ENCODE results near the gene SEMA3D.

Gene SEMA3D

DNA sequence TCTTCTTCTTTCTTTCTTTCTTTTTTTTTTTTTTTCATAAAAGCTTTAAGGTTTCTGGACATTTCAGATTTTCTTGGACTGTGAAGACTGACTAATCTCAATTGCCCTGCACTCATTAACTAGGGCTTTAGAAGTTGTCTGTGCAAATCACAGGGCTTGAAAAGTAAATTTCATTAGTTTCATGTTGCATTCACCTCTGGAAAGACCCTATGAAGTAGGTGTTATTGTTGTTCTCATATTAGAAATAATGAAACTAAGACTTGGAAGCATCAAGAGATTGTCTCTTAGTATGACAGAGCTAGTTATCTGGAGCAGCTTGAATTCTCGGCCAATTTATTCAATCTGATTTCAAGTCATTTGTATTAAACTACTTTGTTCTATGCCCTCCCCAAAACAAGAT, 28.2 kb upstream of the SEMA3D start:
- Histone ChIP-seq H3K9me3 (ENCODE audit: control insufficient read depth, insufficient read depth, low read length) (no peaks in the 10 kb centered on the region), H3K9ac (ENCODE audit: low read depth, low read length) (no peak overlapping the region), H3K4me3 (ENCODE audit: low read depth, low read length) (no peak overlapping the region), H3K4me1 (ENCODE audit: control insufficient read depth, insufficient read depth, low read length) (no peaks in the 10 kb centered on the region), H3K27me3 (ENCODE audit: control insufficient read depth, insufficient read depth, low read length) (no peaks in the 10 kb centered on the region), H3K36me3 (ENCODE audit: control insufficient read depth, insufficient read depth, low read length) (no peaks in the 10 kb centered on the region)

DNA sequence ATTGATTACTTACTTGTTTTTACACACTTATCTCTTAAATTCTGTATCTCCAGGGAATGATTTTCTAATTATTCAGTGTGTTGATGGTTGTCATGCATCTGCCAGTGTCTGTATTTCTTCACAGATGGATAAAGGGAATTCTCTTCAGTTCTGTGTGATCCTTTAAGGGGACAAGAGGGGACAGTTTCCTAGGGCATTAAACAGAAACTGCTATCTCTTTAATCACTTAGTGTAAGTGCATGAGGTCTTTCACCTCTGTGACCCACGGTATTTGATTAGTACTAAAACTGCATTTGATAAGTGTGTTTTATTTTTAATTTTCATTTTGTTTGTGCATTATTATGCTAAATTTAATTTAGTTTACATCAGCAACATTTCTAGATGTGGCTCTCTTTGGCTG, 26.6 kb upstream of the SEMA3D start:
- Histone ChIP-seq H3K9ac (ENCODE audit: low read depth, low read length) (no peak overlapping the region), H3K4me3 (ENCODE audit: low read depth, low read length) (no peak overlapping the region), H3K9me3 (ENCODE audit: control insufficient read depth, insufficient read depth, low read length) (no peaks in the 10 kb centered on the region), H3K36me3 (ENCODE audit: control insufficient read depth, insufficient read depth, low read length) (no peaks in the 10 kb centered on the region), H3K27me3 (ENCODE audit: control insufficient read depth, insufficient read depth, low read length) (no peaks in the 10 kb centered on the region), H3K4me1 (ENCODE audit: control insufficient read depth, insufficient read depth, low read length) (no peaks in the 10 kb centered on the region)

DNA sequence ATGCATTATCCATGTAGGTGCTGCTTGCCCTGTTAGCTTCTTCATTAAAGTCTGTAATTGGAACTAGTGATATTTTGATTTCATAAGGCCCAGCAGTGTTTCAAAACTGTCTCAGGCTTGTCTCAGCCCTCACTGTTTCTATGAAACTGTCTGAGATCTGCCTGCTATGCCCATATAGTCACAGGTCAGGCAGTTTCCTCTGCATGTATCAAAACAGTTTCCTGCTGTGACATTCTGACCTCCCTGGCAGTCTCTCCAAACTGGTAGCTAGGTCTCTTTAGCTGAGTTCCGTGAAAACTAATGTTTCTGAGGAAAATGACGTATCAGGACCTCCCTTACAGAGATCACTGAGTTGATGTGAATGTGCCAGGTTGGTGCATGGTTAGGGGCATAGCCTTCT, 18.9 kb upstream of the SEMA3D start:
- H3K27me3 ChIP-seq (ENCODE audit: control insufficient read depth, insufficient read depth, low read length), result no peaks in the 10 kb centered on the region
- no peaks in the 10 kb centered on the region for H3K4me1 ChIP-seq (ENCODE audit: control insufficient read depth, insufficient read depth, low read length)
- no peak overlapping the region for H3K9ac ChIP-seq (ENCODE audit: low read depth, low read length)
- H3K9me3 ChIP-seq (ENCODE audit: control insufficient read depth, insufficient read depth, low read length), result no peaks in the 10 kb centered on the region
- no peak overlapping the region for H3K4me3 ChIP-seq (ENCODE audit: low read depth, low read length)
- H3K36me3 ChIP-seq (ENCODE audit: control insufficient read depth, insufficient read depth, low read length), result no peaks in the 10 kb centered on the region

DNA sequence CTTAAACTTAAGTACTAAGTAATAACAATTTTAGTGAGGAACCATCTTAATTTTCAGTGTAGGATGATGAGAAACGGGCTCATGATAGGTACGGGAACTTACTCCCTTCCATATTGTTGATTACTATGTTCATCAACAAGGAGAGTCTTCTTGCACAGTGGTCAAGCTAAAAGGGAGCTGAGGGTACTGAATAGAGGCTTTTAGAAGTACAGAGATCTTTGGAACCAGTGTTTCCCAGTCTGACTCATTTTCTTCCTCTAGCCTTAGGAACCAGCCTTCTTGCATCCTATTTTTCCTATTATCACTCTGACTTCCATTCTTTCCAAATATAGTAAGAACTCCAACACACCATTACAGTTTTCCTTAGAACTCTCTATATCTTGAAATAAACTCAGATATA, 17.6 kb upstream of the SEMA3D start:
- Histone ChIP-seq H3K4me1 (ENCODE audit: control insufficient read depth, insufficient read depth, low read length) (no peaks in the 10 kb centered on the region), H3K9me3 (ENCODE audit: control insufficient read depth, insufficient read depth, low read length) (no peaks in the 10 kb centered on the region), H3K27me3 (ENCODE audit: control insufficient read depth, insufficient read depth, low read length) (no peaks in the 10 kb centered on the region), H3K9ac (ENCODE audit: low read depth, low read length) (no peak overlapping the region), H3K4me3 (ENCODE audit: low read depth, low read length) (no peak overlapping the region), H3K36me3 (ENCODE audit: control insufficient read depth, insufficient read depth, low read length) (no peaks in the 10 kb centered on the region)

DNA sequence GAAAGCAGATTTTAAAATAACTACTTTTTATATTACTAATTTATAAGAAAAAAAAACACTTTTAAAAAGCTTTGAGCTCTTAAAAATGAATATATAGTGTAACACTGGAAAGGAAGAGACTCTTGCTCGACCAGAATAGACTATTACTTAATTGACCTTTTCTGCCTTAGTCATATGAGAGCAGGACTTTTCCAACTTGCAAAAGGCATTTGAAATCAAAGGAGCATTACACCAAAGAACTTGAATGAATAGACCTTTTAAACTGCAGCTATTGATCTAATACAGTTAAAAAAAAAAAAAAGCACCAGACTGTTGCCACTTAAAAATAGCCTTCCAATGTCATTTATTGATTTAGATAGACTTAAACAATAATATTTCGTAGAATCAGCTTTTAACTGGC, 17.2 kb upstream of the SEMA3D start:
- Histone ChIP-seq H3K4me1 (ENCODE audit: control insufficient read depth, insufficient read depth, low read length) (no peaks in the 10 kb centered on the region), H3K27me3 (ENCODE audit: control insufficient read depth, insufficient read depth, low read length) (no peaks in the 10 kb centered on the region), H3K4me3 (ENCODE audit: low read depth, low read length) (no peak overlapping the region), H3K9ac (ENCODE audit: low read depth, low read length) (no peak overlapping the region), H3K36me3 (ENCODE audit: control insufficient read depth, insufficient read depth, low read length) (no peaks in the 10 kb centered on the region), H3K9me3 (ENCODE audit: control insufficient read depth, insufficient read depth, low read length) (no peaks in the 10 kb centered on the region)

DNA sequence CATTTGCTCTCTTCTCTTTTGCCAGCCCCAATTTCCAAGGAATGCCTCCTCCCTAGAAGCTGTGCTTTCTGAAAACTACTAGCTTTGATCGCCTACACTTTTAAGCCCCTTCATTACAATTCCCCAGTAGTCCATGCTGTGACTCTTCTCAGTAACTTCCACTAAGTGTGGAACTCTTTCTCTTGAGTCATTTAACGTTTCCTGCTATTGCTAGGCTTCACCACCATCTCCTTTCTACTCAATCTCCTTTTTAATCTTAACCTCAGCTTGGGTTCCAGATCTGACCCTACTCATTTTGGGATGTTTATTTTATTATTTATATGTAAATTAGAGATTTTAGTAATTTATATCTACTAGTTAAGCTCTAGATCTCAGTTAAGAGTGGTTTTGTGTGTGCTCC, 14.4 kb upstream of the SEMA3D start:
- no peak overlapping the region for H3K9ac ChIP-seq (ENCODE audit: low read depth, low read length)
- H3K36me3 ChIP-seq (ENCODE audit: control insufficient read depth, insufficient read depth, low read length), result no peaks in the 10 kb centered on the region
- H3K27me3 ChIP-seq (ENCODE audit: control insufficient read depth, insufficient read depth, low read length), result no peaks in the 10 kb centered on the region
- H3K9me3 ChIP-seq (ENCODE audit: control insufficient read depth, insufficient read depth, low read length), result no peaks in the 10 kb centered on the region
- H3K4me3 ChIP-seq (ENCODE audit: low read depth, low read length), result no peak overlapping the region
- H3K4me1 ChIP-seq (ENCODE audit: control insufficient read depth, insufficient read depth, low read length), result no peaks in the 10 kb centered on the region

DNA sequence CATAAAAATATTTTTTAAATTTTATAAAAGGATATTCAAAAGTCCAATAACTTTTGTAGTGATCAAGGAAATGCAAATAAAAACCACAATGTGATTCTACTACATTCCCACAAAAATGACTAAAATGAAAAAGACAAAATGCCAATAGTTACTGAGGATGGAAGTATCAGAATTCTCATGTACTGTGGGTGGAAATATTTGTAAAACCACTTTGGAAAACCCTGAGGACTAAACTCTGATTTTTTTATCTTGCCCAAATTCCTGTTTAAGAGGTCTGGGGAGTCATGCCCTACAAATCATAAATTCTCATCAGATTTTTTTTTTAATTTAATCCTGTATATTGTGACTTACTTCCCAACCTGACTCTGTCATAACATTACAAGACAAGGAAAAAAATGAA, 9.8 kb upstream of the SEMA3D start:
- no peaks in the 10 kb centered on the region for H3K9me3 ChIP-seq (ENCODE audit: control insufficient read depth, insufficient read depth, low read length)
- H3K27me3 ChIP-seq (ENCODE audit: control insufficient read depth, insufficient read depth, low read length), result no peaks in the 10 kb centered on the region
- H3K9ac ChIP-seq (ENCODE audit: low read depth, low read length), result no peak overlapping the region
- H3K36me3 ChIP-seq (ENCODE audit: control insufficient read depth, insufficient read depth, low read length), result no peaks in the 10 kb centered on the region
- H3K4me1 ChIP-seq (ENCODE audit: control insufficient read depth, insufficient read depth, low read length), result no peaks in the 10 kb centered on the region
- H3K4me3 ChIP-seq (ENCODE audit: low read depth, low read length), result no peak overlapping the region

DNA sequence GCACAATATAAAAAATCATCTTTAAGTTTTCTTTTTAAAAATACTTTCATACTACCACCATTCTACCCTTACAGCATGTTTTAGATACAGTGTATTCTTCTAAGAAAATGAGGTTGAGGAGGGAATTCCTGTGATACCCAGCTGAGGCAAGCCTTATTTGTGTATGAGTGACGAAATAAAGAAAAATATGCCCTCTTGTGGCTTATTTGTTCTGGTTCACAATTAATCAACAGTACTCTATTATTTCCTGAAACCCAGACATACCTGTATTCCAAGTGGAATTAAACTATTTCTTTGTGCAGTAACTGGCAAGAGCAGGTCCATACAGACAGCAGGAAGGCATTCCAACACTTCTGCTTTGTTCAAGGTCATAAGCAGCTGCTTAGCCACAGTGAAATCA, 4.5 kb upstream of the SEMA3D start:
- Histone ChIP-seq H3K27me3 (ENCODE audit: control insufficient read depth, insufficient read depth, low read length) (peaks cover 25% of the 10 kb centered on the region), H3K9me3 (ENCODE audit: control insufficient read depth, insufficient read depth, low read length) (no peaks in the 10 kb centered on the region), H3K9ac (ENCODE audit: low read depth, low read length) (no peak overlapping the region), H3K36me3 (ENCODE audit: control insufficient read depth, insufficient read depth, low read length) (no peaks in the 10 kb centered on the region), H3K4me3 (ENCODE audit: low read depth, low read length) (no peak overlapping the region), H3K4me1 (ENCODE audit: control insufficient read depth, insufficient read depth, low read length) (no peaks in the 10 kb centered on the region)

DNA sequence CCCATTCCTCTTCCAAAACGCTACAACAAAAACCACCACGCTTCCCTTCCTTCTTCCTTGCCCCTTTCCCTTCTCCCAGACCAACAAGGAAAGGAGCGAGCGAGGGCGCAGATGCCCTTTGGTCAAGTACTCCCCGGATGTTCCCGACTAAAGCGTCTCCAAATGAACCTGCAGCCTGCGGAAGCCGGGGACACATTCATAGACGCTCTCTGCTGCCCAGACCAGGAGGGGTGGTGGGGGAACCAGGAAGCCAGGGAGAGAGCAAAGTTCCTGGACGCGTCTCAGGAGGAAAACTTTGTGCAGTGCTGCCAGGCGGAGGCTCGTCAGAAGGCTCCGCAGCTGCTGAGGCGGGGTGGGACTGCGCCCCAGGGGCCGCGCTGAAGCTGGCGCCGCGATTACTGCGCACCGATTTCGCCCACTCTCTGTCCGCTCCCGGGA, 754 bp downstream of the SEMA3D start:
- peak overlapping the region; percentile 95 for H3K4me3 ChIP-seq (ENCODE audit: low read depth, low read length)
- H3K9ac ChIP-seq (ENCODE audit: low read depth, low read length), result peak overlapping the region; percentile 70
- H3K36me3 ChIP-seq (ENCODE audit: control insufficient read depth, insufficient read depth, low read length), result no peaks in the 10 kb centered on the region

DNA sequence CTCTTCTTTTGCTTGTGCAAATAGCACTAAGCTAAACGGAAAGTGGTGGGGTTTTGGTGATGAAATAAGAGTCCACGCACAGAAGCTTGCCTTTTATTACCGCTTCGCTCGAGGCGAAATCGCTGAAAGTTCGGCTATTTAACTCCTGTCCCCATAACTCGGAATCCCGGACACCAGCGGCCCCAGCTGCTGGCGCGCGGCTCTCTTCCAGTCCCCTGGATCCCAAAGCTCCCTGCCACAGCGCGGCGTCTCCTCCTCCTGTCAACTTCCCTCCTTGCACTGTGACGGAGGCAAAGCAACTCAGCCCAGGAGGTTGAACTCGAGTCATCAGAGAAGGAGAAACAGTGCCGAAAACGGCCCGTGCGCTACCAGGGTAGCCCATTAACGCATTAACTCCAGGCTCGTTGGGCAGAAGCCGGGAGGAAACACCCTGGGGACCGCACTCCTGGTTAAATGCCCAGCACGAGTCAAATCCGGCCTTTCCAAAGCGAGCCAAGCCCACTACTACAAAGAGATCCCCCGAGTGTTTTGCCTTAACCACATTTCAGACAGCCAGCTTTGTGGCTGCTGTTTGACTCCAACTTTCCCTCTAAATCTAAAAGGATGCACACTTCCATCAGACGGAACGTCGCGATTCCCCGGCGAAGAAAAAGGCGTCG, 1.3 kb downstream of the SEMA3D start:
- Histone ChIP-seq H3K4me3 (ENCODE audit: low read depth, low read length) (peak overlapping the region; percentile 95), H3K27me3 (ENCODE audit: control insufficient read depth, insufficient read depth, low read length) (peaks cover 50% of the 10 kb centered on the region), H3K9ac (ENCODE audit: low read depth, low read length) (peak overlapping the region; percentile 70)

More for the DNA sequence above, 754 bp downstream of the SEMA3D start:
- Histone ChIP-seq H3K27me3 (ENCODE audit: control insufficient read depth, insufficient read depth, low read length) (peaks cover 50% of the 10 kb centered on the region), H3K4me1 (ENCODE audit: control insufficient read depth, insufficient read depth, low read length) (peaks cover 5% of the 10 kb centered on the region), H3K9me3 (ENCODE audit: control insufficient read depth, insufficient read depth, low read length) (no peaks in the 10 kb centered on the region)

DNA sequence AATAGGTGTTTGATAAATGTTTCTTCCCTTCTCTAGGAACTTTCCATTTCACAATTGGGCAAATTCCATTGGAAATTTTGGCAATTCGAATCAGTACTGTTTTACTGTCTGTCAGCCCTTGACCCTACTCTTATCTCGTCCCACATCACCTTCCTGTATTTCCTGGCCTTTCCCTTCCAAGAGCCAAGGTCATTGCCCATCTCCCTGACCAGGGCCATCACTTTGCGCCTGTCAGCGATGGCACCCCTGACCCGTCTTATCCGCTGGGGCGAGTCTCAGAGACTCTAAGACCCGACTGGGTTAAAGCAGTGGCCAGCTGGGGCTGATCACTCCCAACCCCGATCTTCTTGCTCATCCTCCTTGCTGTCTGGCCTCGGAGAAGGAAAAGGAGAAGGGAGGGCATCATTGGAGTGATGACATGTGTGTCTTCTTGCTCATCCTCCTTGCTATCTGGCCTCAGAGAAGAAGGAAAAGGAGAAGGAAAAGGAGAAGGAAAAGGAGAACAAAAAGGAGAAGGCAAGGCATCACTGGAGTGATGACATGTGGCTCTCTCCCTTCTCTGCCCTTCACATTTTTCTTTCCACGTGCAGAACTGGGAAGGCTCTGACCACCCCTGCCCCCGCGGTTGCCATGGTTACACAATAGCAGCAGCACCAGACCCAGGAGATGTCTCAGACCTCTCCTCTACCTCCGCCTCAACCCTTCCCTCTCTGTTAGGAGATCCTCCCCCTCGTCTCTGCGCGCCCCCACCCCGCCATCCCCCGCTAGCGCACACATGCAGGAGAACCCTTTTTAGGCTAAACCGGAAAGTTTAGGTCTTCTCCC, 2.0 kb downstream of the SEMA3D start:
- no peak overlapping the region for H3K9ac ChIP-seq (ENCODE audit: low read depth, low read length)
- H3K9me3 ChIP-seq (ENCODE audit: control insufficient read depth, insufficient read depth, low read length), result no peaks in the 10 kb centered on the region
- peaks cover 5% of the 10 kb centered on the region for H3K4me1 ChIP-seq (ENCODE audit: control insufficient read depth, insufficient read depth, low read length)
- peaks cover 50% of the 10 kb centered on the region for H3K27me3 ChIP-seq (ENCODE audit: control insufficient read depth, insufficient read depth, low read length)
- no peaks in the 10 kb centered on the region for H3K36me3 ChIP-seq (ENCODE audit: control insufficient read depth, insufficient read depth, low read length)
- peak overlapping the region; percentile 95 for H3K4me3 ChIP-seq (ENCODE audit: low read depth, low read length)

More for the DNA sequence above, 1.3 kb downstream of the SEMA3D start:
- Histone ChIP-seq H3K9me3 (ENCODE audit: control insufficient read depth, insufficient read depth, low read length) (no peaks in the 10 kb centered on the region), H3K4me1 (ENCODE audit: control insufficient read depth, insufficient read depth, low read length) (peaks cover 5% of the 10 kb centered on the region), H3K36me3 (ENCODE audit: control insufficient read depth, insufficient read depth, low read length) (no peaks in the 10 kb centered on the region)

DNA sequence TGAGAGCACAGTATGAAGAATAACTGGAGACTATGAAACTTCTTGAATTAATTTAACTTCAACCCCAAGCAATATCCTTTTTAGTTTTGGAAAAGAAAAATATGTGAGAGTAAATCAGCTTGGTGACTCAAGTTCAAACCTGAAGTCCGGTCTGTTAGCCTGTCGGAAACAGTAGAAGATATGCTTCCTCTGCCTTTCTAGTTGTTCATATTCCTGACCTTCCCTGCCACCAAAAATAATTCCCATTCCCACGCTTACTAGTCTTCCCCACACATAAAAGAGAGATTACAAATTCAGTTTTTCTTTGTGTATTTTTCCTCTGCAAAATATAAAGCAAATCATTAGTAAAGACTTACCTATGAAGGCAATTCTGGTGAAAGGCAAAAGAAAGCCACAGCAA, 3.6 kb downstream of the SEMA3D start:
- peaks cover 39% of the 10 kb centered on the region for H3K27me3 ChIP-seq (ENCODE audit: control insufficient read depth, insufficient read depth, low read length)
- no peak overlapping the region for H3K9ac ChIP-seq (ENCODE audit: low read depth, low read length)
- peaks cover 5% of the 10 kb centered on the region for H3K4me1 ChIP-seq (ENCODE audit: control insufficient read depth, insufficient read depth, low read length)
- no peak overlapping the region for H3K4me3 ChIP-seq (ENCODE audit: low read depth, low read length)
- no peaks in the 10 kb centered on the region for H3K36me3 ChIP-seq (ENCODE audit: control insufficient read depth, insufficient read depth, low read length)
- H3K9me3 ChIP-seq (ENCODE audit: control insufficient read depth, insufficient read depth, low read length), result no peaks in the 10 kb centered on the region

Data from iPS-15b (cell line).